ENCODE results near the gene TSC22D4.

DNA sequence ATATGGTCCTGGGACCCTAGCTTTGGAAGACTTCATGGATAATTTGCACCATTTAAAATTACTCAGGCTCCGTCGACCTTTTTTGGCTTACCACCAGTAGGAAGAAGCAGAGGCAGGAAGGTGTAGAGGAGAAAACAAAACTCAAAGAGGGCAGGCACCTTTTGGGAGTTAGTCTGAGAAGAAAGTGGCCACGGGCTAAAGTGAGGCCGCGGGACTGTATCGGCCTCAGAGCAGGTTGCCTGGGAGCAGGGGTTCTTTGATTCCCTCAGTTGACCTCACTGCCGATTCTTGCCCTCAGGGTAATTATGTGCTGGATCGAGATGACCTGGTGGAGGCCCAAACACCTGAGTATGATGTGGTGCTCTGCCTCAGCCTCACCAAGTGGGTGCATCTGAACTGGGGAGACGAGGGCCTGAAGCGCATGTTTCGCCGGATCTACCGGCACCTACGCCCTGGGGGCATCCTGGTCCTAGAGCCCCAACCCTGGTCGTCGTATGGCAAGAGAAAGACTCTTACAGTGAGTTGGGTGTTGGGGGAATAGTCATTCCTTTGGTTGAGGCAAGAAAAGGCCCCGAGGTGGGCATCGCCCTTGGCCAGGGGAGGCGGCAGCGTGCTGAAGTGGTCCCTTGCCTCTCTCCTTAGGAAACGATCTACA is 46.3 kb downstream of the TSC22D4 start:
- TF ChIP-seq, protein P1, sequence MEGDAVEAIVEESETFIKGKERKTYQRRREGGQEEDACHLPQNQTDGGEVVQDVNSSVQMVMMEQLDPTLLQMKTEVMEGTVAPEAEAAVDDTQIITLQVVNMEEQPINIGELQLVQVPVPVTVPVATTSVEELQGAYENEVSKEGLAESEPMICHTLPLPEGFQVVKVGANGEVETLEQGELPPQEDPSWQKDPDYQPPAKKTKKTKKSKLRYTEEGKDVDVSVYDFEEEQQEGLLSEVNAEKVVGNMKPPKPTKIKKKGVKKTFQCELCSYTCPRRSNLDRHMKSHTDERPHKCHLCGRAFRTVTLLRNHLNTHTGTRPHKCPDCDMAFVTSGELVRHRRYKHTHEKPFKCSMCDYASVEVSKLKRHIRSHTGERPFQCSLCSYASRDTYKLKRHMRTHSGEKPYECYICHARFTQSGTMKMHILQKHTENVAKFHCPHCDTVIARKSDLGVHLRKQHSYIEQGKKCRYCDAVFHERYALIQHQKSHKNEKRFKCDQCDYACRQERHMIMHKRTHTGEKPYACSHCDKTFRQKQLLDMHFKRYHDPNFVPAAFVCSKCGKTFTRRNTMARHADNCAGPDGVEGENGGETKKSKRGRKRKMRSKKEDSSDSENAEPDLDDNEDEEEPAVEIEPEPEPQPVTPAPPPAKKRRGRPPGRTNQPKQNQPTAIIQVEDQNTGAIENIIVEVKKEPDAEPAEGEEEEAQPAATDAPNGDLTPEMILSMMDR (conservative IDR thresholded peaks at IDR 0.05; ENCODE audit: low read length): no peak
- no peak for TF ChIP-seq EZH2phosphoT487 (IDR thresholded peaks at IDR 0.05; ENCODE audit: borderline replicate concordance, low read depth, low read length)

Data from OCI-LY7 (cell line).